Panc1 (cell line): ENCODE results near the gene PRKG1. TPM values are rescaled to one million over a fixed set of nuclear protein-coding genes. Genes with fewer than 3 reads are reported as not detected.
A peak's percentile ranks its signal among the peaks of the same experiment; 100 is the strongest.

Experiments used
- ATAC-seq: fragments of 200-7000 bp; cut with Tn5 transposase; 2 replicates; pipeline ENCODE4 v1.9.1; 2020; ENCODE audit warnings: mild to moderate bottlenecking, moderate library complexity
- BruUV-seq: library from RNA; stranded (reverse); fragments of 400-500 nt; replicated peaks from 2 replicates; lab custom pipeline; 2021; lab: Mats Ljungman, UMichigan
- CTCF ChIA-PET: fragments of 300-600 bp; sonication (Branson Sonifier 250); formaldehyde crosslinking; loops from one replicate; lab custom pipeline; 2022; ENCODE audit warnings: antibody characterized with exemption; lab: Charles Lee
- POLR2A ChIA-PET: fragments of 300-600 bp; sonication (Branson Sonifier 250); formaldehyde crosslinking; loops from one replicate; lab custom pipeline; 2022; ENCODE audit warnings: antibody characterized with exemption; lab: Charles Lee
- DNase-seq: peaks from one replicate; pipeline ENCODE4 v3.0.0-alpha.2; 2010; ENCODE audit warnings: low read depth, low spot score
- H3K27ac ChIP-seq: 2 replicates; pipeline ENCODE4 v1.5.1; 2011; ENCODE audit warnings: mild to moderate bottlenecking, low read length, inconsistent platforms
- H3K27me3 ChIP-seq: fragments of 200-500 bp; sonication (Bioruptor generic); 2 replicates; pipeline ENCODE4 v1.6.0; 2014; ENCODE audit warnings: low read length, inconsistent platforms; ENCODE audit not compliant: control insufficient read depth, insufficient read depth
- H3K36me3 ChIP-seq: fragments of 200-500 bp; sonication (Bioruptor generic); 2 replicates; pipeline ENCODE4 v1.5.1; 2014; ENCODE audit warnings: inconsistent platforms, mild to moderate bottlenecking, low read length, moderate library complexity; ENCODE audit not compliant: control insufficient read depth, insufficient read depth
- H3K4me1 ChIP-seq: 2 replicates; pipeline ENCODE4 v1.5.1; 2011; ENCODE audit warnings: inconsistent platforms, mild to moderate bottlenecking, low read length, moderate library complexity; ENCODE audit not compliant: control insufficient read depth, insufficient read depth
- H3K4me3 ChIP-seq, 2 experiments: 2 replicates each; pipeline ENCODE4 v1.5.1; 2011 to 2012; ENCODE audit warnings: low read depth in 2 of 2, low read length in 2 of 2, mild to moderate bottlenecking in 2 of 2, inconsistent platforms in 1 of 2, moderate library complexity in 1 of 2
- H3K9me3 ChIP-seq: fragments of 200-500 bp; sonication (Bioruptor generic); 2 replicates; pipeline ENCODE4 v1.5.1; 2014; ENCODE audit warnings: low read depth, mild to moderate bottlenecking, inconsistent platforms, low read length, moderate library complexity; ENCODE audit not compliant: control insufficient read depth, insufficient read depth
- POLR2AphosphoS5 ChIP-seq: IDR thresholded peaks from 2 replicates; pipeline ENCODE4 v1.6.1; 2012; ENCODE audit warnings: mild to moderate bottlenecking, low read depth, low read length, moderate library complexity
- SIN3A ChIP-seq: IDR thresholded peaks from 2 replicates; pipeline ENCODE4 v1.6.1; 2012; ENCODE audit warnings: low read depth, mild to moderate bottlenecking, low read length, moderate library complexity, borderline replicate concordance; ENCODE audit not compliant: insufficient read depth
- TCF7L2 ChIP-seq: IDR thresholded peaks from 2 replicates; pipeline ENCODE4 v1.6.1; 2011; ENCODE audit warnings: mild to moderate bottlenecking, low read depth, low read length, inconsistent platforms
- in situ Hi-C: cut with HindIII; loops from 2 replicates; pipeline ENCODE4 v1.10.0; 2016; ENCODE audit warnings: low sequenced_read_pairs, low pct_unique_long_range_greater_than_20kb
- intact Hi-C: fragments of 100-400 bp; cut with micrococcal nuclease; formaldehyde crosslinking; loops from one replicate; pipeline ENCODE4 v1.10.0; 2022; ENCODE audit not compliant: unreplicated experiment
- total RNA-seq: library from RNA; stranded (reverse); gene quantifications from one replicate; pipeline ENCODE4 v1.2.1, GENCODE V29; 2021; ENCODE audit not compliant: unreplicated experiment
- TF ChIP-seq, protein P1 (sequence below): fragments of 450-650 bp; IDR thresholded peaks from 2 replicates; pipeline ENCODE4 v1.5.1; 2017; ENCODE audit warnings: mild to moderate bottlenecking
- TF ChIP-seq, protein P2 (sequence below), 2 experiments: IDR thresholded peaks; 2 replicates each; pipeline ENCODE4 v1.6.1; 2011 to 2012; ENCODE audit warnings: low read depth in 2 of 2, control low read depth in 1 of 2, low read length in 1 of 2, mild to moderate bottlenecking in 1 of 2, moderate library complexity in 1 of 2; ENCODE audit not compliant: insufficient read depth in 1 of 2

Gene PRKG1
- total RNA-seq, 1 experiment from 2014 or later, result 0.92 TPM

DNA sequence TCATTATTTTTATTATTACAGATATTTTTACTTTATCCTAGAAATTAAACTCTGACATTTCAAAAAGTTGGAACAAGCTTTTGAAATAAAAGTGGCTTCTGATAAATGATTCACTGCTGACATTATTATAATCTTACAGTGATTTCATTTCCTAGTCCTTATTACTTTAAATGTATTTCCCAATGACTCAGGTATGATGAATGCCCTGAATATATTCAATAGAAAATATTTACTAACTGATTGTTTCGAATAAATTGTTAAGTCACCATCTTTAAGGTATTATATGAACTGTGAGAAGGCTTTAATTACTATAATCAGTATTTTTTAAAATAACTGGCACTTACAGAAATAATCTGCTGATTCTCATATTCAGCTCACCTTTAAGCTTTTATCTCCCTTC, 1261.4 kb downstream of the PRKG1 start:
- H3K27ac ChIP-seq, result no peak overlapping the region; the same call in 1 of the 2 replicates
- no peaks in the 10 kb centered on the region for H3K36me3 ChIP-seq
- H3K27me3 ChIP-seq, result no peaks in the 10 kb centered on the region
- no peak for DNase-seq
- H3K4me1 ChIP-seq, result peaks cover 6% of the 10 kb centered on the region
- H3K9me3 ChIP-seq, result peaks cover 6% of the 10 kb centered on the region; the same call in 1 of the 2 replicates
- intact Hi-C loops (no loop called here), in situ Hi-C loops (no loop called here)
- ATAC-seq, result no peak
- POLR2A ChIA-PET, result no interaction called here
- no peak overlapping the region for H3K4me3 ChIP-seq
- CTCF ChIA-PET, result no interaction called here
- BruUV-seq, result no TSS peak
- no peak for TF ChIP-seq TCF7L2
- TF ChIP-seq, protein P1, sequence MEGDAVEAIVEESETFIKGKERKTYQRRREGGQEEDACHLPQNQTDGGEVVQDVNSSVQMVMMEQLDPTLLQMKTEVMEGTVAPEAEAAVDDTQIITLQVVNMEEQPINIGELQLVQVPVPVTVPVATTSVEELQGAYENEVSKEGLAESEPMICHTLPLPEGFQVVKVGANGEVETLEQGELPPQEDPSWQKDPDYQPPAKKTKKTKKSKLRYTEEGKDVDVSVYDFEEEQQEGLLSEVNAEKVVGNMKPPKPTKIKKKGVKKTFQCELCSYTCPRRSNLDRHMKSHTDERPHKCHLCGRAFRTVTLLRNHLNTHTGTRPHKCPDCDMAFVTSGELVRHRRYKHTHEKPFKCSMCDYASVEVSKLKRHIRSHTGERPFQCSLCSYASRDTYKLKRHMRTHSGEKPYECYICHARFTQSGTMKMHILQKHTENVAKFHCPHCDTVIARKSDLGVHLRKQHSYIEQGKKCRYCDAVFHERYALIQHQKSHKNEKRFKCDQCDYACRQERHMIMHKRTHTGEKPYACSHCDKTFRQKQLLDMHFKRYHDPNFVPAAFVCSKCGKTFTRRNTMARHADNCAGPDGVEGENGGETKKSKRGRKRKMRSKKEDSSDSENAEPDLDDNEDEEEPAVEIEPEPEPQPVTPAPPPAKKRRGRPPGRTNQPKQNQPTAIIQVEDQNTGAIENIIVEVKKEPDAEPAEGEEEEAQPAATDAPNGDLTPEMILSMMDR, result no peak
- no peak for TF ChIP-seq POLR2AphosphoS5
- TF ChIP-seq, protein P2, sequence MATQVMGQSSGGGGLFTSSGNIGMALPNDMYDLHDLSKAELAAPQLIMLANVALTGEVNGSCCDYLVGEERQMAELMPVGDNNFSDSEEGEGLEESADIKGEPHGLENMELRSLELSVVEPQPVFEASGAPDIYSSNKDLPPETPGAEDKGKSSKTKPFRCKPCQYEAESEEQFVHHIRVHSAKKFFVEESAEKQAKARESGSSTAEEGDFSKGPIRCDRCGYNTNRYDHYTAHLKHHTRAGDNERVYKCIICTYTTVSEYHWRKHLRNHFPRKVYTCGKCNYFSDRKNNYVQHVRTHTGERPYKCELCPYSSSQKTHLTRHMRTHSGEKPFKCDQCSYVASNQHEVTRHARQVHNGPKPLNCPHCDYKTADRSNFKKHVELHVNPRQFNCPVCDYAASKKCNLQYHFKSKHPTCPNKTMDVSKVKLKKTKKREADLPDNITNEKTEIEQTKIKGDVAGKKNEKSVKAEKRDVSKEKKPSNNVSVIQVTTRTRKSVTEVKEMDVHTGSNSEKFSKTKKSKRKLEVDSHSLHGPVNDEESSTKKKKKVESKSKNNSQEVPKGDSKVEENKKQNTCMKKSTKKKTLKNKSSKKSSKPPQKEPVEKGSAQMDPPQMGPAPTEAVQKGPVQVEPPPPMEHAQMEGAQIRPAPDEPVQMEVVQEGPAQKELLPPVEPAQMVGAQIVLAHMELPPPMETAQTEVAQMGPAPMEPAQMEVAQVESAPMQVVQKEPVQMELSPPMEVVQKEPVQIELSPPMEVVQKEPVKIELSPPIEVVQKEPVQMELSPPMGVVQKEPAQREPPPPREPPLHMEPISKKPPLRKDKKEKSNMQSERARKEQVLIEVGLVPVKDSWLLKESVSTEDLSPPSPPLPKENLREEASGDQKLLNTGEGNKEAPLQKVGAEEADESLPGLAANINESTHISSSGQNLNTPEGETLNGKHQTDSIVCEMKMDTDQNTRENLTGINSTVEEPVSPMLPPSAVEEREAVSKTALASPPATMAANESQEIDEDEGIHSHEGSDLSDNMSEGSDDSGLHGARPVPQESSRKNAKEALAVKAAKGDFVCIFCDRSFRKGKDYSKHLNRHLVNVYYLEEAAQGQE (IDR thresholded peaks at IDR 0.05; ENCODE audit: insufficient read depth in 1 of 2, low read depth in 2 of 2, low read length in 1 of 2), result no peak
- TF ChIP-seq SIN3A, result no peak

DNA sequence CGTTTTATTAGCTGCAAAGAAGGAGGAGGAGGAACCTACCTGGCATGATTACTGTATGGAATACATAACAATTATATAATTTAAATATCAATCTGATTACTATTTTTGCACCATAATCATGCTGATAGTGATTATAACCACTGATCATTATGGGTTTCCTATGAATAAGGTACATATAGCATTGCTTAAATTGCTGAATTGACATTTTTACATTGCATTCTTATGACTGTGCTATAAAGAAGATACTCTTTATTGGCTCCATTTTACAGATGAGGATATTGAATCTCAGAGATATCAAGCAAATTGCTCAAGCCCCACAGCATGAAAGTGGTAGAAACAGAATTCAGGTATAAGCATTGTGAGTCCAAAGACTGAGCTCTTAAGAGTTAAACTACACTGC, 1262.9 kb downstream of the PRKG1 start:
- no TSS peak for BruUV-seq
- Histone ChIP-seq H3K36me3 (no peaks in the 10 kb centered on the region), H3K4me1 (peaks cover 6% of the 10 kb centered on the region), H3K27ac (peak overlapping the region; percentile 40; the same call in 1 of the 2 replicates), H3K4me3 (no peak overlapping the region), H3K27me3 (no peaks in the 10 kb centered on the region), H3K9me3 (peaks cover 6% of the 10 kb centered on the region; the same call in 1 of the 2 replicates)
- TF ChIP-seq, protein P1, result no peak
- TF ChIP-seq TCF7L2 (no peak), SIN3A (no peak), POLR2AphosphoS5 (no peak)
- TF ChIP-seq, protein P2 (IDR thresholded peaks at IDR 0.05; ENCODE audit: insufficient read depth in 1 of 2, low read depth in 2 of 2, low read length in 1 of 2), result no peak
- in situ Hi-C loops, result no loop called here
- ATAC-seq (no peak), DNase-seq (no peak)
- CTCF ChIA-PET, result interaction anchor here (0.5 kb wide), 1 partner anchor 1229 kb away, joined by 4 read pairs; no protein-coding TSS in a partner anchor
- intact Hi-C loops, result no loop called here
- POLR2A ChIA-PET, result no interaction called here
